ENCODE measurements around the gene MAP3K7.

GRCh38 chr6:90465686-90466085 is 121.2 kb downstream of the MAP3K7 start:
- TF ChIP-seq CTCF (IDR thresholded peaks at IDR 0.05 in 2 of 3, conservative IDR thresholded peaks at IDR 0.05 in 1 of 3; ENCODE audit: borderline replicate concordance in 1 of 3, insufficient read depth in 1 of 3, low read depth in 2 of 3, low read length in 2 of 3) (no peak), RAD21 (IDR thresholded peaks at IDR 0.05; ENCODE audit: low read depth) (no peak), POLR2A (IDR thresholded peaks at IDR 0.05; ENCODE audit: borderline replicate concordance, extremely low read depth, insufficient read depth, insufficient read length) (no peak), REST (IDR thresholded peaks at IDR 0.05; ENCODE audit: low read depth) (no peak), POLR2AphosphoS5 (IDR thresholded peaks at IDR 0.05; ENCODE audit: low read depth, low read length) (no peak), SP1 (IDR thresholded peaks at IDR 0.05; ENCODE audit: low read depth) (no peak), EZH2 (IDR thresholded peaks at IDR 0.05) (no peak), ZFX (IDR thresholded peaks at IDR 0.05) (no peak)

All from HCT116 (cell line).